HG02623 (cell line): Measurements from ENCODE around the gene C17orf67.
A peak's percentile ranks its signal among the peaks of the same experiment; 100 is the strongest.

ENCODE experiments used
- ATAC-seq: cut with Tn5 transposase; IDR thresholded peaks from one replicate; pipeline ENCODE4 v1.9.1; 2021; ENCODE audit warnings: moderate library complexity; ENCODE audit not compliant: unreplicated experiment

The C17orf67 gene

DNA sequence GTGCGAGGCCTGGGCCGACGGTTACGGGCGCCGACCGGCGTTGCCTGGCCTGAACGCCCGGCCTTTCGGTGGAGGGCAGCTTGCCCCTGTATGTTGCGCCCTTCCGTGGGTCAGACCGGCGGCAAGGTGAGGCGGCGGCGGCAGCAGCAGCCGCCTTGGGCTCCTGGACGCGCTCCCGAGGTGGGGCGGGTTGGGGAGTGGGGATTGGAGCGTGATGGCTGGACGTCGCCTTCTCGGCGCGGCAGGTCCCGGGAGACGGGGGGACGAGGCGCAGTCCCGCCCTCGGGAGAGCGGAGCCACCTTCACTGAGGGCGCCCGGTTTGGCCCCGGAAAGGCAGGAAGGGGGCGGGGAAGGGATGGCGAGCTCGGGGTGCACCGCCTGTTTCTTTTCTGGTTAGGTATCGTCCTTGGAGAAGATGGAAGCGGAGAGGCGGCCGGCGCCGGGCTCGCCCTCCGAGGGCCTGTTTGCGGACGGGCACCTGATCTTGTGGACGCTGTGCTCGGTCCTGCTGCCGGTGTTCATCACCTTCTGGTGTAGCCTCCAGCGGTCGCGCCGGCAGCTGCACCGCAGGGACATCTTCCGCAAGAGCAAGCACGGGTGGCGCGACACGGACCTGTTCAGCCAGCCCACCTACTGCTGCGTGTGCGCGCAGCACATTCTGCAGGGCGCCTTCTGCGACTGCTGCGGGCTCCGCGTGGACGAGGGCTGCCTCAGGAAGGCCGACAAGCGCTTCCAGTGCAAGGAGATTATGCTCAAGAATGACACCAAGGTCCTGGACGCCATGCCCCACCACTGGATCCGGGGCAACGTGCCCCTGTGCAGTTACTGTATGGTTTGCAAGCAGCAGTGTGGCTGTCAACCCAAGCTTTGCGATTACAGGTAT, 902 bp upstream of the C17orf67 start:
- peak; percentile 27 for ATAC-seq

DNA sequence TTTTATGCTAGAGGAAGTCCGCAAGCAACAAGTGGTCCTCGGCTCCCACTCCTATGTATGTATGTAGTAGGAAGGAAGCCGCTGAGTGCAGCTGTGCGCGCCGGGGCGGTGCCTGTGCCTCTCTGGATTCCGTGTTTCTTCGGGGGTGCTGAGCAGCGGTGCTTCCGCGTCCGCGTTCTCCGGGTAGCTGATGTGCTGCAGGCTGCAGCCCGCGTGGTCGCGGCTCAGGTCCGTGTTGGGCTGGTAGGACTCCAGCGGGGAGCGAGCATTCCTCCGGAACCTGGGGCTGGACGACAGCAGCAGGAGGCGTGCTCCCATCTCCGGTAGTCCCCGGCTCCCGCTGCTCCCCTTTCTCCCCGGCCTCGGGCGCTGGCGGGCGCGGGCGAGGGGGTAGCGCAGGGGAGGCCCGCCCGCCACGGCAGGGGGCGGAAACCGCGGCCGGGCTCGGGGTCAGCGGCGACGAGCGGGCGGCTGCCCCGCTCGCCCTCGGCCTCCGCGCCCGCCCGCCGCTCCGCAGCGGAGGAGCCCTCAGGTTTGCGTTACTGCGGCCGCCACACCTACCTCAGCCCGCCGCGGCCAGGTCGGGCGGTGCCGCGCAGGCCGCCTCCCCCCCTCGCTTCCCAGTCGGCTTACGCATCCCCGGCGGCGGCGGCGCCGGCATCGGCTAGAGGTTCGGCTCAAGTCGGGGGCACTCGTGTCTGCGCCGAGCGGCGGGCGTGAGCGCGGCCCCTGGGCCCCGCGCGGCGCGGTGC, 487 bp downstream of the C17orf67 start:
- ATAC-seq: peak; percentile 47

DNA sequence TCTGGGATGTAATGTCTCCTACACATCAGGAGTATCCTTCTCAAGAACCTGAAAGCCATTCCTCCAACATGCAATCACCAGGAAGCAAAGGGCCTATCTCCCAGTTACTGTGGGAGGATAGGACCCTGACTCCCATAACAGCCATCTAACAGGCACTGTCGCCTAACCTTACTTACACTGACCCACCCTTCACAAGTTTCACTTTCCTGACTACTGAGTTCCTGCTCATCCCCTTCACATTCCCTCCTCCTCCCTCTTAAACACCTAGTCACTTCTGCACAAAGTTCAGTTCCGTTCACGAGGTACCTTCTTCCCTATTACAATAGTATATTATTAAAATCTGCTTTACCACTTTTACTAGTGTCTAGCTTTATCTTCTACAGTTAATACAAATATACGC, 1.3 kb downstream of the C17orf67 start:
- ATAC-seq: no peak

DNA sequence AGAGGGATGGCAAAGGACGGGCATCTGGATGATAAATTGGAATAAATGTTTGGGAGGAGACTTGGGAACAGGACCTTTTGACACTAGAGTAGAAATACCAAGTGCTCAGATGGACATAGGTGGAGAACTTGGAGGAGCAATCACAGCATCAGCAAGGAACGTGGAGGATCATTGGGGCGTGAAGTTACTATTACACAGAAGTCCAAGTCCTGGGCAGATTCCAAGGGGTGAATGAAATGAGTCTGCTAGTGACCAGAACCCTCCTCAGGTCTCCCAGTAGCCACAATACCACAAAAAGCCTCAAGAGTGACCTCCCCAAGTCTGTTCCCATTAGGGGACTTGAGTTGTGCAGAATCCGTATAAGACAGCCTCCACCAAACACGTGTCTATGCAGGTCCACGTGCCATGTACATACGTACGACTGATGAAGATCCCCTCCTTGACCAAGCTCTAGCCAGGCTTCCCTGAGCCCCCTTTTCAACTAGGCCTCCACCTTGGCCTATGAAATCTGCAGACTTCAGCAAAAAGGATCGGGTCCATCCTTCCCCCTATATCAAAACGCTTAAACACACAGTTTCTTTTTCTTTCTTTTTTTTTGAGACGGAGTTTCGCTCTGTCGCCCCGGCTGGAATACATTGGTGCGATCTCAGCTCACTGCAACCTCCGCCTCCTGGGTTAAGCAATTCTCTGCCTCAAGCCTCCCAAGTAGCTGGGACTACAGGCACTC, 2.2 kb downstream of the C17orf67 start:
- no peak for ATAC-seq

DNA sequence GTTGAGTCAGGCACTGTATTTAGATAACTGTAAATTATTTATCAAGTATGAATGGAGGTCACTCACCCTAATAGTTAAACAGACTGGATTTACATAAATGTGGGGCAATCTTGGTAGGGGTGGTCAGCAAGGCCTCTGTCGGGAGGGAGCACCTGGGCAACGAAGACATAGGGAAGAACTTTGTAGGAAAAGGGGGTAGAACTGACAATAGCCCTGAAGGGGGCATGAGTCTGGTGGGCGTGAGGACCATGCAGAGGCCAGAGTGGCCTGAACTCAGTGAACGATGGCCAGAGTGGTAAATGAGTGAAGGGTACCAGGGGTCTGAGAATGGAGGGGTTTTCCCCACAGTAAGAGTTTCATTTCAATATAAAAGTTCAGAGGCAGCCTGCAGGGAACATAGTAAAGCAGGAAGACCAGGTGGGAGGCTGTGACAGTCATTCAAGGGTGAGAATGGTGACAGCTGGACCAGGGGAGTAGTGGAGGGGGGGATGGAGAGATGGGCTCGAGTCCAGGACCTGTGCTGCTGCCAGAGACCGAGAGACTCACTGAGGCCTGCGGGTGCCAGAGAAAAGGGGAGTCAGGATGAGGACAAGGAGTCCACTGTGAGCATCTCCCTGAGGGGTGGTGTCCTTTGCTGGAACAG, 2.9 kb downstream of the C17orf67 start:
- ATAC-seq: no peak

DNA sequence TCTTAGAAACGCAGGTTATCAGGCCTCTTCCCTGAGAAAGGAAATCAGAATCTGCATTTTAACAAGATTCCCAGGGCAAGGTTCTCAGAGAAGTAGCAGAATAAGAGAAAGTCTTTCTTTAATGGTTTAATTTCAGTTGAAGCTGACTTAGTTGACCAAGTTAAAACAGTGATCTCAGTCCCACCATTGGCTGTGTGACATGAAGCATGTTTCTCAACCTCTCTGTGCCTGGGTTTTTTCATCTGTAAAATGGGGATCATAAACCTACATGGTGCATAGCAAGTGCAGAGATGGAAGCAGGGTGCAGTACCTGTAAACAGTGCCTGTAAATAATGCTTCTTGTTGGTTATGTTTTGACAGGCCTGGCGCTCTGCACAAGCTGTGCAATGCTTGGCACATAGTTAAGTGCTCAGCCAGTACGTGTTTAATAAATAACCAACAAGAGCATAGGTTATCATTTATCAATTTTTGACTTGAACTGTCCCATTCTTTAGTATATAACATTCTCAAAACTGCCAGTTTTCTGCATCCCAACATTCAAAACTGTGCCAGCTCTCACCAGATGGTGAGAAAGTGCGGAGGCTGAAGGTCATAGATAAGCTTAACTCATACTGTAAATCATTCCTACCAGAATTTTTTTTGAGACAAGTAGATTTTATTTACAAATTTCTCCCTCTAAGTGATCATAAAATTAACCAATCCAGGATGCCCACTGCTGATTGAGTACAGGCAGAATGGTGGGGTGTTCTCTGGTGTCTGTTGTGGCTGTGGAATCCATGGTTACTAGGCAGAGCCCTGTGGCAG, 6.9 kb downstream of the C17orf67 start:
- no peak for ATAC-seq

DNA sequence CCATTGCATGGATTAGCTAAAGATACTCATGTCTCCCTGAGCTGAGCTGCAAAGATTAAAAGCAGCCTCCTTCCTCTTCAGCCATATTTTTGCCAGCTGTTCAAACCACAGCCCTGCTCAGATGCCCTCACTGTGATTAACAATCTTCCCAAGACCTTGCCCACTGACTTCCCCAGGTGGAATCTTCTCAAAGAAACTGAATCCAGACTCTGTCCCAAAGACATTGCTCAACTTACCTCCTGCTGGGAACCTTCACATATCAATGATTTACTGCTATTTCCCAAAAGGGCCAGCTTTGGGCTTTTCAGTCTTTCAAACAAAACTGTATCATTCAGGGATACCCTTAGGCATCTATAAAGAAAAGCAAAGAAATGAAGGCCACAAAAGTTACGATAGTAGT, 9.2 kb downstream of the C17orf67 start:
- no peak for ATAC-seq

DNA sequence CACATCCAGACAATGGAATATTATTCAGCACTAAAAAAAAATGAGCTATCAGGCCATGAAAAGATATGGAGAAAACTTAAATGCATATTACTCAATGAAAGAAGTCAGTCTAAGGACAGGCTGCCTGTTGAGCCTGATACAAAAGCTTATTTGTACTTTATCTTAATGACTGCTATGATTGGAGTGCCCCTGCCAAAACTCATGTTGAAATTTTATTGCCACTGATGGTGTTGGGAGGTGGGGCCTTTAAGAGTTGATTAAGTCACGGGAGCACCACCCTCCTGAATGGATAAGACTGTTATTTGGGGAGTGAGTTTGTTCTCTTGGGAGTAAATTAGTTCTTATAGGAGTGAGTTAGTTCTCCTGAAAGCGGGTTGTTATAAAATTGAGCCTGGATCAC, 9.9 kb downstream of the C17orf67 start:
- ATAC-seq: no peak

DNA sequence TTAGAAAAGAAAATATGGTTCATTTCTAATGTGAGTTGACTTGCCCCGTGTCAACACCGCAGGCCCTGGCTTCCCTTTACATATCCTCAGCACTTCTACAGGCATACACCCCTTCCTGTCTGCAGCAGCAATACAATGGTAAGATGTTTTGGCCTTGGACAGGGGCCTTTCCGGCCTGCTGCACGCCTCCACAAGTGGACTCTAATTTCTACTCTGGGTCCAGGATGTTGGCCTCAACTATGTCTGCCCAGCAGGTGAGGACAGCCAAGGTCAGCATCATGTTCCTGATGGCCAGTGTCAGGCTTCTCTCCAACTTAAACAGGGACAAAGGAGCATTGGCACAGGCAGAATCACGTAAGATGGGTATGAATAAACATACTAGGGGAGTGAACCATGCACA, 11.0 kb downstream of the C17orf67 start:
- ATAC-seq: no peak

DNA sequence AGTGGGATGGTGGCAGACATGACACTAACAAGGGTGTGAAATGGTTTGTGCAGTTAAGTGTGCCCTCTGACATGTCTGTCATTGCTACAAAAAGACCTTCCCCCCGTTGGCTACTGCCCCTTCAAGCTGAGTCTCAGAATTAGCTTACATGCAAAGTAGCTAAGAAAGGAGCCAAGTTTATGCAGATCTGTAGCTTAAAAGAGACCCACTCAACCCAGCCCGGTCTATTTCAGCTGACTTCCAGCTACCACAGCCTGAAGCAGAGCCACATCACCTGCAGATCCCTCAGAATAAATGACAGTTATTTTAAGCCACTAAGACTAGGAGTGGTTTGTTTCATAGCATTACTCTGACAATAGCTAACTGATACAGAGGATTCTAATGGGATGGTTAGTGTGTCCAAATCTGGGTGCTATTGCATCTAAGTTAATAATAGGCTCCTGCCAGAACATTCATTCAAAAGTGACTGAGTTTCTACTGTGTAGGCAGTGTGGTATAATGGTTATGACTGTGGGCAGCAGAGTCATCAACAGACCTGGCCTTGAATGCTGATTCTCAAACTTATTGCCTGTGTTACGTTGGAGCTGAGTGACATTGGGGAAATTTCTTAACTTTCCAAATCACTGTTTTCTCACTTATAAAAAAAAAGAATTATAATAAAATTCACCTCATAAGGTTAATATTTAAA, 11.7 kb downstream of the C17orf67 start:
- ATAC-seq: no peak

DNA sequence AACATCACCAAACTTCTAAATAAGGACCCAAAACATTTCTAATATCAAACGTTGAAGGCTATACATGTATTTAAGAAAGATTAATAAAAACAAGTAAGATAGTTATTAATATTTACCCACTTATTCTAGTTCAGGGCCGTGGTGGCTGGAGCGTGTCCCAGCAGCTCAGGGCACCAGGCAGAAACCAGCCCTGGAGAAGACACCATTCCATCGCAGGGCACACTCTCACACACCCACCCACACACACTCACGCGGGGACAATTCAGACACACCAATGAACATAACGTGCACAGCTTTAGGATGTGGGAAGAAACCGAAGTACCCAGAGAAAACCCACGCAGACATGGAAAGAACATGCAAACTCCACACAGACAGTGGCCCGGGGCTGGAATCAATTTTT, 13.5 kb downstream of the C17orf67 start:
- no peak for ATAC-seq

DNA sequence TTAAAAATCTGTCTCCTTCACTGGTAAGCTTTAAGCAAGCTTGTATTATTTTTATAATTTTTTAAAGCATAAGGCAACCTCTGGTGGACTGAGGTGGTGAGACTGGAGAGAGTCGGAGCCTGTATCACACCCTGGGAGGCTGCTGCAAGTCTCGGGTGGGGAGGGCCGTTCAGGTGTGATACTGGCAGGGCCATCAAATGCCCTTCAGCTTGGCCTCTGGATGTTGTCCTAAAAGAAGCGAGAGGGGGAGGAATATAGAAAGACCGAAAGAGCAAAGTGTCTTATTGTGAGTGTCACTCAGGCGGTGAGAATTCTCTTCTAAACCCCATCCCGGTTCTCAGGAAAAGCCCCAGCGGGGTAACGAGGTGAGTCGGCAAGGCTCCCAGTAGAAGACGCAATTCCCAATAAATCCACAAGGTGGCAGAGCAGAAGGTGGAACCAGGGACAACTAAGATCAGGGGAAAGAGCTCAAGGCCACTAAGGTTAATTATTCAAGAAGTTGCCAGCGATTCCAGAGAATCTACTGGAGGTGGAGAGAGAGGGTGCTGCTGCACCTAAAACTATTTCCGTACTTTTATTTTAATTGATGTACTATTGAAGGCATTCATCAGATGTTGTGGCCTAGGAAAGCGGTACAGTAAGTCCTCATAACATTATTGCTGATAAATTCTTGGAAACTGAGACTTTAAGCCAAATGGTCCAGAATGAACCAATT, 14.1 kb downstream of the C17orf67 start:
- ATAC-seq: peak; percentile 67

DNA sequence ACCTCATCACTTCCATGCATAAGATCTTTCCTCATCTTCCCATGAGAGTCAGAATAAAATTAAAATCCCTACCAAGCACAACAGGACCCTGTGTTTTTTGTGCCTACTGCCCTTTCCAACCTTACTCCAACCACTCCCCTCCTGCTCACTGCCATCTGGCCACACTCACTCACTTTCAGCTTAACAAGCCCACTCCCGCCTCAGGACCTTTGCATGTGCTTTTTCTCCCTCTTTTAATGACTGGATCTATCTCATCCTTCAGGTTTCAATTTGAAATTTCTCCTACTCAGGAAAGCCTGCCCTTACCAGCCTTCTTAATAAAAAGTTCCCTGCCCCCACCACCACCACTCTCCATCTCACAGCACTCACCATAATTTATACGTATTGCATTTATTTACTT, 14.7 kb downstream of the C17orf67 start:
- ATAC-seq: no peak

DNA sequence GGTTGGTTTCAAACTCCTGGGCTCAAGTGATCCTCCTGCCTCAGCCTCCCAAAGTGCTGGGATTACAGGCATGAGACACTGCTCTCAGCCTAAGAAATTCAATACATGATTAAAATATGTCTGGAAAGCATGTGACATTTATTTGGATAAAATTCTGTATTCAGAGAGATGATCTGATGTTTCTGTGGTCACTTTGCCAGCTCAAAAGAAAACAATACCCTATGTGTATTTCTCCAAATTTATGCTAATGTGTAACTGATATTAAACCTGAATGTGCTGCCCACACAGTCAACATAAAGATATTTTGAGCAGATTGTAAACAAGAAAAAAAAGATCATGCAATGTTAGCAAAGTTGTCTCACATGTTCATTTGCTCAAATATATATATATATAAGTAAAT, 16.7 kb downstream of the C17orf67 start:
- no peak for ATAC-seq

DNA sequence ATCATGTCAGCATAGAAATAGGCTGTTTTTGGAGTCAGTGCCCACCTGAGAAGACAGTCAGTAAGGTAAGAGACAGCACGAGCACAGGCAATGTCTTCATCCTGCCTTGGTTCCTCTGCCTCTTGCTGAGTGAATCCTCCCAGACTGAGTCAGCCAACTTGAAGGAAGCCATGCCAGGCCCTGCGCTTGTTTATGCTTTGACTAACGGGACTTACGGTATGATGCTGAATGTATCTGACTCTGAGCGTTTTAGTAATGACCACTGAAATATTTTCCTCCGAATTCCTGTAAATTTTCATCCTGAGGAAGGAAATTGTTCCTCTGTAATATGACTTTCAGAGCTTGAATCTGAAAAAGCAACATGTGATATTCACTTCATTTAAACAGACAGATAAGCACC, 18.0 kb downstream of the C17orf67 start:
- no peak for ATAC-seq

DNA sequence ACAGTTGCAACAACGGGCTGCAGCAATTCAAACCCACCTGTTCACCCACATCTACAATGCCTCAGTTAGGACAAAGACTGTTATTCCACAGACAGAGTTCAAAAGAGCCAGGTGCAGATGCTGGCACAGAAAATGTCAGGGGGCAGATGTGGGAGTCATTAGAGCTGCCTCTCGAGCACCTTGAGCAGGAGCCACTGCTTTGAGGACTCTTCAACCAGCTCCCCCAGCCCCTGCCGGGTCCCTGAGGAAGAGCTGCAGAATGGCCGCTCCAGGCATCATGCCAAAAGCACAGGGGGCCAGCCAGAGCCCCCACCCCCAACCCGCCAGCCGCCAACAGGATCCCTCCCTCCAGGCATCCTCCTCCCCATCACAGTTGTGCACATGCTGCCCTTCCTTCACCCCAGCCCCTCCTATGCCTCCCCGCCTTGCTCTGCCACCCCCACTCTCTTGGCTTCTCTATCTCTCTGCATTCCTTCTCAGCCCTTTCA, 20.8 kb downstream of the C17orf67 start:
- no peak for ATAC-seq

DNA sequence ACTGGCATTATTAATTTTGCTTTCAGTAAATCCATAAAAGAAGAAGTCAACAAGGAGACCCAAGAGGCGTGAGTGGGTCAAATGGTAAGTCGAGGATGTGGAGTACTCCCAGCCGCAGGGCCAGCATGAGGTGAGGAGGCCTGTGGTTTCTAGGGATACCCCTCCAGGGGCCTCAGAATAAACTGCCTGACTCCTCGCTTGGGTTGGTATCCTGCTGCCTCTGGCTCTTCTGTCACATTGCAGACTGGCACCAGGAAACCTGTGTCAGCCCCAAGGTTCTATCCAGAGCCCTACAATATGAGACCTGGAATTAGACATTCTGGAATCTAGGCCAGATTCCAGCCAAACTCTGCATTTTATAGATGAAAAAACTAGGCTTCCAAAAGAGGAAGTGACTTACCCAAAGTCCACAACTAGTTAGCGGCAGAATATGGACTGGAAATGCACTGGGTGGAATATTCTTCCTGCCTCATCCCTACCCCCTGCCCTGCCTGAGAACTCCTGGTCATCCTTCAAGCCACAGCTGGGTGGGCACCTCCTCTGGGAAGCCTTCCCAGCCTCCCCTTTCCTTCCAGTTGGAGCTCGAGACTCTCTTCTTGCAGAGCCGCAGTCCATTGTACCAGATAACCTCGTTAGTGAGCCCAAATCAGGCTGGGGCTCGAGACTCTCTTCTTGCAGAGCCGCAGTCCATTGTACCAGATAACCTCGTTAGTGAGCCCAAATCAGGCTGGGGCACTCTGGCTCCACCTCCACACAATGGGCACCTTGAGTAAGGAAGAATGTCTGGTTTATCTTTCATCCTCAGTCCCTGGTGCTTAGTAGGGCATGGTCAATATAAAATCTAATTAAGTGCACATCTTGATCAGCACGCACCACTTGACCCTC, 22.6 kb downstream of the C17orf67 start:
- ATAC-seq: no peak

DNA sequence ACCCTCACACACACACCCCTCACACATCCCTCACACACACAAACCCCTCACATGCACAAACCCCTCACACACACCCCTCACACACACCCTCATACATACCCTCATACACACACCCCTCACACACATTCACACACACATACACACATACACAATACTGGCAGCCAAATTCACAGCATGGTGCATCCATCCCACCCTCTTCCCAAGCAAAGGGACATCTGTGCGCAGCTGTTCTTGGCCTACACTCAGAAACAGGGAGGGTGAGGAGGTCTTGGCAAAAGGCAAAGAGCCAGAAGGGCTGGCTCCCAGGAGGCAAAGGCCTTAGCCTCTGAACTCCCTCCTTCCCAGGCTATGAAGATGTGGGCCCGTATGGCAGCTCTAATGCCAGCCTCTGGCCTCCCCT, 23.4 kb downstream of the C17orf67 start:
- no peak for ATAC-seq
